ENCODE measurements around the gene GRID2.
"Not testable (repeated sequence)": the region's sequence is repeated elsewhere in the genome, so short reads cannot be mapped to it uniquely, and the experiment has no call there.

GRCh38 chr4:93366169-93366755 lies 1062.5 kb downstream of the GRID2 start:
- TF ChIP-seq JUNB (IDR thresholded peaks at IDR 0.05); CTCF (IDR thresholded peaks at IDR 0.05 in 2 of 3, conservative IDR thresholded peaks at IDR 0.05 in 1 of 3; ENCODE audit: control insufficient read depth in 2 of 3, extremely low read depth in 1 of 3, insufficient read depth in 1 of 3, low read depth in 3 of 3, low read length in 3 of 3); PKNOX1 (IDR thresholded peaks at IDR 0.05); MXI1 (IDR thresholded peaks at IDR 0.05; ENCODE audit: low read depth, low read length); CBX5 (IDR thresholded peaks at IDR 0.05; ENCODE audit: low read depth); ELK1 (IDR thresholded peaks at IDR 0.05; ENCODE audit: low read depth, low read length); EGR1 (IDR thresholded peaks at IDR 0.05; ENCODE audit: borderline replicate concordance in 1 of 2, low read depth in 2 of 2, low read length in 2 of 2): not testable (repeated sequence)

All from GM12878 (cell line).